Chondrocyte (in vitro differentiated cells): Measurements from ENCODE around the gene CNN3. TPM values are rescaled to one million over a fixed set of nuclear protein-coding genes. Genes with fewer than 3 reads are reported as not detected.

Source experiments
- DNase-seq: peaks from one replicate; pipeline ENCODE4 v3.0.0; 2021; ENCODE audit warnings: mixed read lengths, low spot score
- H3K27ac Mint-ChIP-seq: one replicate; pipeline ENCODE4 v1.8.0; 2021; ENCODE audit warnings: mild to moderate bottlenecking, moderate library complexity, mixed read lengths; ENCODE audit not compliant: unreplicated experiment
- H3K27me3 Mint-ChIP-seq: 2 replicates; pipeline ENCODE4 v1.8.0; 2021; ENCODE audit warnings: low read depth, mixed read lengths
- H3K36me3 Mint-ChIP-seq: 2 replicates; pipeline ENCODE4 v1.8.0; 2021; ENCODE audit warnings: low read depth, mixed read lengths
- H3K4me1 Mint-ChIP-seq: 2 replicates; pipeline ENCODE4 v1.8.0; 2021; ENCODE audit warnings: low read depth, mild to moderate bottlenecking, mixed read lengths
- H3K4me3 Mint-ChIP-seq: one replicate; pipeline ENCODE4 v1.8.0; 2021; ENCODE audit warnings: mild to moderate bottlenecking, moderate library complexity, mixed read lengths; ENCODE audit not compliant: unreplicated experiment
- H3K9me3 Mint-ChIP-seq: 2 replicates; pipeline ENCODE4 v1.8.0; 2021; ENCODE audit warnings: low read depth, mixed read lengths
- total RNA-seq: library from RNA; stranded (reverse); gene quantifications from 3 replicates; pipeline ENCODE4 v1.2.1, GENCODE V29; 2021
- TF ChIP-seq, protein P1 (sequence below): fragments of 200-600 bp; sonication (generic); IDR thresholded peaks from 2 replicates; pipeline ENCODE4 v1.5.0; 2021; ENCODE audit warnings: antibody characterized with exemption, mild to moderate bottlenecking, moderate library complexity

Gene CNN3
- total RNA-seq, 1 donor from 2014 or later, result 242 TPM

- no peaks in the 10 kb centered on the region for H3K27me3 Mint-ChIP-seq
- peaks cover 28% of the 10 kb centered on the region for H3K36me3 Mint-ChIP-seq
- H3K4me1 Mint-ChIP-seq, result peaks cover 24% of the 10 kb centered on the region
- TF ChIP-seq, protein P1, sequence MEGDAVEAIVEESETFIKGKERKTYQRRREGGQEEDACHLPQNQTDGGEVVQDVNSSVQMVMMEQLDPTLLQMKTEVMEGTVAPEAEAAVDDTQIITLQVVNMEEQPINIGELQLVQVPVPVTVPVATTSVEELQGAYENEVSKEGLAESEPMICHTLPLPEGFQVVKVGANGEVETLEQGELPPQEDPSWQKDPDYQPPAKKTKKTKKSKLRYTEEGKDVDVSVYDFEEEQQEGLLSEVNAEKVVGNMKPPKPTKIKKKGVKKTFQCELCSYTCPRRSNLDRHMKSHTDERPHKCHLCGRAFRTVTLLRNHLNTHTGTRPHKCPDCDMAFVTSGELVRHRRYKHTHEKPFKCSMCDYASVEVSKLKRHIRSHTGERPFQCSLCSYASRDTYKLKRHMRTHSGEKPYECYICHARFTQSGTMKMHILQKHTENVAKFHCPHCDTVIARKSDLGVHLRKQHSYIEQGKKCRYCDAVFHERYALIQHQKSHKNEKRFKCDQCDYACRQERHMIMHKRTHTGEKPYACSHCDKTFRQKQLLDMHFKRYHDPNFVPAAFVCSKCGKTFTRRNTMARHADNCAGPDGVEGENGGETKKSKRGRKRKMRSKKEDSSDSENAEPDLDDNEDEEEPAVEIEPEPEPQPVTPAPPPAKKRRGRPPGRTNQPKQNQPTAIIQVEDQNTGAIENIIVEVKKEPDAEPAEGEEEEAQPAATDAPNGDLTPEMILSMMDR, result no peak
- no peak for DNase-seq
- no peak overlapping the region for H3K27ac Mint-ChIP-seq
- H3K9me3 Mint-ChIP-seq, result no peaks in the 10 kb centered on the region
- H3K4me3 Mint-ChIP-seq, result no peak overlapping the region
Measured at GRCh38 chr1:94895518-94895917, 31.4 kb downstream of the CNN3 start.

- H3K27me3 Mint-ChIP-seq, result no peaks in the 10 kb centered on the region
- H3K9me3 Mint-ChIP-seq, result no peaks in the 10 kb centered on the region
- TF ChIP-seq, protein P1, result no peak
- H3K4me3 Mint-ChIP-seq, result no peak overlapping the region
- H3K27ac Mint-ChIP-seq, result no peak overlapping the region
- DNase-seq, result no peak
- peaks cover 31% of the 10 kb centered on the region for H3K36me3 Mint-ChIP-seq
- H3K4me1 Mint-ChIP-seq, result peaks cover 18% of the 10 kb centered on the region
Measured at GRCh38 chr1:94894630-94895029, 32.3 kb downstream of the CNN3 start.

DNA sequence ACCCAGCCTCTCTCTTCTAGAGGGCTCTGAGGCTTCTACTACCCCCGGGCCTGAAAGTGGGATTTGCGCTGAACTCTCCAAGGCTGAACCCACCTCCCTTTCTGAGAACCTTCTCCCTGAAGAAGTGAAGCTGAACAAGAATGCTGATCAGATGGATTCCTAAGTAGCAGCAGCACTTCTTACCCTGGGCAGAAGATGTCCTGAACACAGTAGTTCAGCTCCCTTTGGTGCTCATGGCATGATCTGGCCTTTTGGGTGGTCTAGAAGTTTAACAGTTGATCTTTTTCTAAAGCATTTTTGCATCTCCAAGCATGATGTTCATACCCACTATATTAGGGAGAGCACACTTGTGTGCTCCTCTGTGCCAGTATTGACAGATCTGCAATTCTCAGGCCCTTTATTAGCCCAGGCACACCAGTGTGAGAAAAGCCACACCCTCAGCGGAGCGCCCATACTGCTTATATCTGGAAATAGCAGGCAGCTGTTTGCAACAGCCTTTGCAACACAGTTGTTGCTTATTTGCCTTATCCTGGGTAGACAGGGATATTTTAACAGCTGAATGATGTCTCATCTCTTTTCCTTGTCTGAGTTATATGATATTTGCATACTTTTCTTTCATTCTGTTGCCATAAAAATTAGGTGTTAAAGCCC is 34.2 kb downstream of the CNN3 start:
- Mint-ChIP-seq H3K27ac (no peak overlapping the region), H3K4me3 (no peak overlapping the region), H3K9me3 (no peaks in the 10 kb centered on the region), H3K27me3 (no peaks in the 10 kb centered on the region), H3K36me3 (peaks cover 29% of the 10 kb centered on the region), H3K4me1 (peaks cover 2% of the 10 kb centered on the region)
- DNase-seq, result no peak
- TF ChIP-seq, protein P1, result no peak

DNA sequence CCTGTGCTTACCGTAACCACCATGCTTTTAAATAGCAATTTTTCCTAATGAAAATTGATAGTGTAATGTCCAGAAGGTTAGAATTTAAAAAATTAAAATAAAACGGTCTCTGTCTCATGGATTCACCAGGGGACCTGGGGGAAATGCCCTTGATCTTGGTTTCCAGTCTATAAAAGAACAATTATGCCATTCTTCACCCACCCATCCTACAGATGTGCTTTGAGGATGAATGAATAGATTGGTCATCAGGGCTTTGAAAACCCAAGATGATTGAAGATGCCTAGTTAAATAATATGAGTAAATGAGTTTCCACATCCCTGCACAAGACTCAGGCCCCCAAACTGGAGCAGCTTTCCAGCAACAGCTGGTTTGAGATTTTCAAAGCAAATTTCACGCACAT is 38.7 kb downstream of the CNN3 start:
- no peaks in the 10 kb centered on the region for H3K9me3 Mint-ChIP-seq
- no peaks in the 10 kb centered on the region for H3K27me3 Mint-ChIP-seq
- DNase-seq, result no peak
- no peak overlapping the region for H3K27ac Mint-ChIP-seq
- peaks cover 27% of the 10 kb centered on the region for H3K4me1 Mint-ChIP-seq
- peaks cover 9% of the 10 kb centered on the region for H3K36me3 Mint-ChIP-seq
- TF ChIP-seq, protein P1, result no peak
- no peak overlapping the region for H3K4me3 Mint-ChIP-seq

DNA sequence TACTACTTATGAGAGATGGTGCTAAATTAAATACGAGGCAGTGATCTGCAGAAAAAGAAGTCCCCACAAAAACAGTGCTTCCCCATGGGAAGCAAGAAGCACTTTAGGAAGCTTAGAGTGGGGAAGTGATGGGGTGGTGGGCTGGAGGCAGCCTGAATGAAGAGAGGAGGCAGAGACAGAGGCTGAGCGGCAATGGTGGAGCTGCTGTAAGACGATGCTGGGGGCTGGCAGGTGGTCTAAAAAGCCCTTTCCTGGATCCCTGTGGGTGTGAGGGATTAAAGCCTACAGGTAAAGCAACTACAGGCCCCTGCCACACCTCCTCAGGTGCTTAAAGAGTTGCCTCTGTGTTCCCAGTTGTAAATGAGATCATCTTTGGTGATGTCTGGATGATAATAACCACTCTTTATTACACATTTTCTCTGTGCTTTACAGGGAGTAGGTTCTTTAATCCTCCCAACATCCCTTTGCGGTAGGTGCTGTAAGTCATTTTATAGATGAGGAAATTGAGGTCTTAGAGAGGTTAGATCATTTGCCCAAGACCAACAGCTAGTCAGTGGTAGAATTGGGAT is 39.2 kb downstream of the CNN3 start:
- peaks cover 9% of the 10 kb centered on the region for H3K36me3 Mint-ChIP-seq
- peaks cover 27% of the 10 kb centered on the region for H3K4me1 Mint-ChIP-seq
- no peaks in the 10 kb centered on the region for H3K9me3 Mint-ChIP-seq
- TF ChIP-seq, protein P1, result no peak
- H3K4me3 Mint-ChIP-seq, result no peak overlapping the region
- no peak overlapping the region for H3K27ac Mint-ChIP-seq
- DNase-seq, result no peak
- no peaks in the 10 kb centered on the region for H3K27me3 Mint-ChIP-seq
